ENCODE data around the gene SPINT2. TPM values are rescaled to one million over a fixed set of nuclear protein-coding genes. Genes with fewer than 3 reads are reported as not detected.

Gene SPINT2
- total RNA-seq, 2 experiments from 2014 or later = 36.7 to 77.2 TPM

DNA sequence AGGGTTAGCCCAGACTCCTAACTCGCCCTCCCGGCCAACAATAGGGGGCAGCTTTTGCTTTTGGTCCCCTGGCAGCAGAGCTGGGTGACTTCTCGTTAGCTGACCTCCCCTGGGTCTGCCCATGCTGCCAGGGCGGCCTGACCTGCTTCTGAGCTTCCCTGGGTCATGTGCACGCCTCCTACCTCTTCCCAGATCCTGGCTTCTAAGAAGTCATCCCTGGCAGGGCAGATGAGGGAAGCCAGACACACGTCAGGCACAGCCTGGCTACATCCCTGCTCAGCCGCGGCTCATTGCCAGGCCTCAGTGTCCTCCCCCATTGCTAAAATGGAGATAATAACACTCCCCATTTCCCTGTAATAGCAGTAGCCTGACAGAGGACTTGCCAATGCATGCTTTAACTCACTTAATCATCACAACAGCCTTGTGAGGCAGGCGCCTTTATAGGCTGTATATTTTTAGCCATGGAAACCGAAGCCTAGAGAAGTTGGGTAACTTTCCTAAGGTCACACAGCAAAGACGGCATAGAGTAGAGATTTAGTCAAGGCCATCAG lies 57.3 kb downstream of the SPINT2 start:
- DNase-seq (ENCODE audit: low spot score) = no peak
- H3K79me2 ChIP-seq (ENCODE audit: insufficient read depth, low read depth, low read length) = no peaks in the 10 kb centered on the region
- no peak overlapping the region for H3K27ac ChIP-seq (ENCODE audit: low read depth, low read length, poor library complexity, severe bottlenecking)
- no peak overlapping the region for H3K4me3 ChIP-seq (ENCODE audit: low read depth, low read length, poor library complexity, severe bottlenecking)
- CTCF ChIA-PET (ENCODE audit: unreplicated experiment) = no interaction called here
- H4K20me1 ChIP-seq (ENCODE audit: insufficient read depth, low read length) = no peaks in the 10 kb centered on the region
- intact Hi-C loops (cut with micrococcal nuclease; ENCODE audit: unreplicated experiment) = no loop called here
- BruUV-seq (replicated peaks) = no TSS peak
- no peak overlapping the region for H3K4me2 ChIP-seq (ENCODE audit: low read length)
- no peaks in the 10 kb centered on the region for H3K9me2 ChIP-seq (ENCODE audit: insufficient read depth, low read length)
- H3K9me3 ChIP-seq (ENCODE audit: low read length) = no peaks in the 10 kb centered on the region
- peaks cover 7% of the 10 kb centered on the region for H3K4me1 ChIP-seq (ENCODE audit: insufficient read depth, low read length, poor library complexity, severe bottlenecking)
- POLR2A ChIA-PET = interaction anchor here (1.3 kb wide), 1 partner anchor 57 kb away, joined by 3 read pairs; the partner anchor contains the start of gene SPINT2
- no peaks in the 10 kb centered on the region for H3K36me3 ChIP-seq (ENCODE audit: insufficient read depth, low read length)
- no peak for TF ChIP-seq EZH2phosphoT487 (IDR thresholded peaks at IDR 0.05; ENCODE audit: borderline replicate concordance, low read depth, low read length)
- TF ChIP-seq, protein P1, sequence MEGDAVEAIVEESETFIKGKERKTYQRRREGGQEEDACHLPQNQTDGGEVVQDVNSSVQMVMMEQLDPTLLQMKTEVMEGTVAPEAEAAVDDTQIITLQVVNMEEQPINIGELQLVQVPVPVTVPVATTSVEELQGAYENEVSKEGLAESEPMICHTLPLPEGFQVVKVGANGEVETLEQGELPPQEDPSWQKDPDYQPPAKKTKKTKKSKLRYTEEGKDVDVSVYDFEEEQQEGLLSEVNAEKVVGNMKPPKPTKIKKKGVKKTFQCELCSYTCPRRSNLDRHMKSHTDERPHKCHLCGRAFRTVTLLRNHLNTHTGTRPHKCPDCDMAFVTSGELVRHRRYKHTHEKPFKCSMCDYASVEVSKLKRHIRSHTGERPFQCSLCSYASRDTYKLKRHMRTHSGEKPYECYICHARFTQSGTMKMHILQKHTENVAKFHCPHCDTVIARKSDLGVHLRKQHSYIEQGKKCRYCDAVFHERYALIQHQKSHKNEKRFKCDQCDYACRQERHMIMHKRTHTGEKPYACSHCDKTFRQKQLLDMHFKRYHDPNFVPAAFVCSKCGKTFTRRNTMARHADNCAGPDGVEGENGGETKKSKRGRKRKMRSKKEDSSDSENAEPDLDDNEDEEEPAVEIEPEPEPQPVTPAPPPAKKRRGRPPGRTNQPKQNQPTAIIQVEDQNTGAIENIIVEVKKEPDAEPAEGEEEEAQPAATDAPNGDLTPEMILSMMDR (conservative IDR thresholded peaks at IDR 0.05; ENCODE audit: low read length) = no peak
- H2AFZ ChIP-seq (ENCODE audit: low read length) = no peak overlapping the region

DNA sequence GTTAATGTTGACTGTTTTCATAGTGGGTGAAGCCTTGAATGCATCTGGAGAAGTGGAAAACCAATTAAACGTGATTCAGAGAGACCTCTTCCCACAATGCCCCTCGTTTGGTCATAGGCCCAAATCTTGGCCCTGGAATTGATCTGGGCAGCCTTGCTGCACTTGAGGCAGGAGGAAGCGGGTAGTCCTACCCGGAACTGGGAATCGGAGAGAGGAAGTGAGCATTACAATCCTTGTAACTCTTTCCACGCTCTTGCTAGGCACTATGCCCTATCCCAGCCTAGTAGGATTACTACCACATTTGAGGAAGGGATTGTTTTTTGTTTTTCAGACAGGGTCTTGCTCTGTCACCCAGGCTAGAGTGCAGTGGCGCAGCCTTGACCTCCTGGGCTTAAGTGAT lies 58.9 kb downstream of the SPINT2 start:
- Histone ChIP-seq H3K36me3 (ENCODE audit: insufficient read depth, low read length) (peaks cover 6% of the 10 kb centered on the region; the same call in 1 of the 2 replicates), H3K79me2 (ENCODE audit: insufficient read depth, low read depth, low read length) (no peaks in the 10 kb centered on the region), H3K27ac (ENCODE audit: low read depth, low read length, poor library complexity, severe bottlenecking) (no peak overlapping the region), H3K9me3 (ENCODE audit: low read length) (no peaks in the 10 kb centered on the region), H3K4me3 (ENCODE audit: low read depth, low read length, poor library complexity, severe bottlenecking) (no peak overlapping the region), H2AFZ (ENCODE audit: low read length) (no peak overlapping the region), H3K4me2 (ENCODE audit: low read length) (no peak overlapping the region), H4K20me1 (ENCODE audit: insufficient read depth, low read length) (no peaks in the 10 kb centered on the region), H3K4me1 (ENCODE audit: insufficient read depth, low read length, poor library complexity, severe bottlenecking) (peaks cover 5% of the 10 kb centered on the region), H3K9me2 (ENCODE audit: insufficient read depth, low read length) (no peaks in the 10 kb centered on the region)
- intact Hi-C loops (cut with micrococcal nuclease; ENCODE audit: unreplicated experiment) = no loop called here
- POLR2A ChIA-PET = no interaction called here
- no peak for DNase-seq (ENCODE audit: low spot score)
- CTCF ChIA-PET (ENCODE audit: unreplicated experiment) = no interaction called here
- BruUV-seq (replicated peaks) = no TSS peak
- no peak for TF ChIP-seq EZH2phosphoT487 (IDR thresholded peaks at IDR 0.05; ENCODE audit: borderline replicate concordance, low read depth, low read length)
- TF ChIP-seq, protein P1 (conservative IDR thresholded peaks at IDR 0.05; ENCODE audit: low read length) = no peak

DNA sequence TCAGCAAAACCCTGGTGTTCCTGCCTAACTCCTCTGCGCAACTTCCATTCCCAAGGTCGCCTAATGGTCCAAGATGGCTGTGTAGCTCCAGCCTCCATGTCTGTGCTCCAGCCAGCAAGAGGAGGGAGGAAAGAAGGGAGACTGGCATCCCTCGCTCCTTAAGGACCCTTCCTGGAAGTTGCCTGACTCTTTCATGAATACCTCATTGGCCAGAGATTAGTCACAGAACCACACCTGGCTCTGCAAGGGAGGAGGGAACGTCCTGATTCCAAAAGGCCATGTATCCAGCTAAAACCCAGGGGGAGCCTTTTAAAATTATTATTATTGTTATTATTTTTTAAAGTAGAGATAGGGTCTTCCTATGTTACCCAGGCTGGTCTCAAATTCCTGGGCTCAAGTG lies 60.1 kb downstream of the SPINT2 start:
- TF ChIP-seq EZH2phosphoT487 (IDR thresholded peaks at IDR 0.05; ENCODE audit: borderline replicate concordance, low read depth, low read length) = no peak
- BruUV-seq (replicated peaks) = no TSS peak
- ChIA-PET CTCF (ENCODE audit: unreplicated experiment) (no interaction called here), POLR2A (no interaction called here)
- Histone ChIP-seq H3K4me1 (ENCODE audit: insufficient read depth, low read length, poor library complexity, severe bottlenecking) (peaks cover under 1% of the 10 kb centered on the region), H2AFZ (ENCODE audit: low read length) (no peak overlapping the region), H3K36me3 (ENCODE audit: insufficient read depth, low read length) (peaks cover 6% of the 10 kb centered on the region; the same call in 1 of the 2 replicates), H3K9me3 (ENCODE audit: low read length) (no peaks in the 10 kb centered on the region), H3K27ac (ENCODE audit: low read depth, low read length, poor library complexity, severe bottlenecking) (no peak overlapping the region), H3K79me2 (ENCODE audit: insufficient read depth, low read depth, low read length) (no peaks in the 10 kb centered on the region), H3K4me3 (ENCODE audit: low read depth, low read length, poor library complexity, severe bottlenecking) (no peak overlapping the region), H3K9me2 (ENCODE audit: insufficient read depth, low read length) (no peaks in the 10 kb centered on the region), H3K4me2 (ENCODE audit: low read length) (no peak overlapping the region), H4K20me1 (ENCODE audit: insufficient read depth, low read length) (no peaks in the 10 kb centered on the region)
- DNase-seq (ENCODE audit: low spot score) = no peak
- intact Hi-C loops (cut with micrococcal nuclease; ENCODE audit: unreplicated experiment) = no loop called here
